Lower leg skin (tissue), 4 donors: Measurements from ENCODE around the gene G0S2. TPM values are rescaled to one million over a fixed set of nuclear protein-coding genes. Genes with fewer than 3 reads are reported as not detected.

Experiments used
- DNase-seq, 2 donors: peaks; one replicate each; pipeline ENCODE4 v3.0.0-alpha.2; 2019; ENCODE audit warnings: low spot score in 2 of 2
- H3K4me3 ChIP-seq: fragments of 200-600 bp; sonication (generic); 2 replicates; pipeline ENCODE4 v1.5.1; 2017; ENCODE audit warnings: mild to moderate bottlenecking, low read depth; ENCODE audit not compliant: poor library complexity, severe bottlenecking
- CTCF ChIP-seq, 3 donors: fragments of 450-650 bp; IDR thresholded peaks; one replicate each; pipeline ENCODE4 v1.5.1; 2016; ENCODE audit warnings: antibody characterized with exemption in 3 of 3, mild to moderate bottlenecking in 3 of 3, moderate library complexity in 2 of 3
- POLR2A ChIP-seq, 2 donors: fragments of 450-650 bp; IDR thresholded peaks; one replicate each; pipeline ENCODE4 v1.6.1; 2016 to 2017; ENCODE audit warnings: antibody characterized with exemption in 2 of 2, mild to moderate bottlenecking in 1 of 2, moderate library complexity in 1 of 2
- WGBS, 2 donors: methylation state at CpG; one replicate each; pipeline ENCODE4 v1.1.5; 2018; 5-methylcytosine and 5-hydroxymethylcytosine counted together
- intact Hi-C: fragments of 100-400 bp; cut with DNase I; formaldehyde crosslinking; loops from one replicate; pipeline ENCODE4 v1.15.0; 2023; ENCODE audit warnings: low total_unique reads
- total RNA-seq, 4 donors: library from RNA; depleted of rRNA; stranded (reverse); fragments of >200 nt; gene quantifications; one replicate each; pipeline ENCODE4 v1.1.0, GENCODE V29; 2016

The G0S2 gene
- total RNA-seq, 4 donors from 2014 or later = 4.9 to 68.7 (median 30.5) TPM

DNA sequence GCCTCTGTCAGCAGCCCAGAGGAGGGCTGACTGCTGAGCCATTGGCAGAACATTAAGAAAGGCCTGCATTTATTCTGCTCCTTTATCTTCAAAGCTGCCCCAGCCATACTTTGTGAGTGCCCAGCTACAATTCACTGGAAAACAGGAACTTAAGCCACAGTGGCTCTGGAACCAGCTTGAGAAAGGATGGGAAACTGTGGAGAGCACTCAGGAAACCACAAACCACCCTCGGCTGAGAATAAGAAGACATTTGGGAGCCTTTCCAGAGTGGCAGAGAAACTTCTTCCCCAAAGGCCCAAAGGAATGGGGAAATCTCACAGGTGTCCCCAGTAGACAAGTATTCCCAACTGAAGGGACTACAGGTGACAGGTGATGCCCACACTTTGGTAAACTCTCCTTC is 24.8 kb upstream of the G0S2 start:
- 47 to 50% methylated on average over 1 of the region's 1 CpG for WGBS, 2 donors
- H3K4me3 ChIP-seq = no peak overlapping the region
- DNase-seq = no peak
- TF ChIP-seq CTCF (IDR thresholded peaks at IDR 0.05) = no peak
- TF ChIP-seq POLR2A (IDR thresholded peaks at IDR 0.05) = no peak
- intact Hi-C loops = no loop called here

DNA sequence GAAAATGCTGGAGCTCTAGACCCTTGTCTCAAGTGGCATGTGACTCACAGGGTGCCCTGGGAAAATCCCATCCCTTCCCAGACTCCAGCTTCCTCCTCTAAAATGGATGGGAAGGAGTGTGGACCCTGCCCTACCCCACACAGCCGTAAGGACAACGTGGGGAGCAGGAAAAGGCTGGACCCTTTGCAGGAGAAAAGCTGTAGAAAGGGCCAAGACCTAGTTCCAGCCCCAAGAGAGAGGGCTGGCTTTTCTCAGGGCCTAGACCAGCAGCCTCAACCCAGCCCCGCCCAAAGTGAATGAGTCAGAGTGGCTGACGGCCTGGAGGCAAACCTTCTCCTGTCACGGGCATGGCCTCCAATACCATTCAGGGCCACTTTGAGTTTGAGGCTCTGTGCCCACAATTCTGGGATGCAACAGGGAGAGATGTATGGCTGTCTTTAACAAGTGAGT is 24.0 kb upstream of the G0S2 start:
- TF ChIP-seq POLR2A (IDR thresholded peaks at IDR 0.05) (no peak), CTCF (IDR thresholded peaks at IDR 0.05) (no peak)
- DNase-seq = peak; percentile 80 to 94
- H3K4me3 ChIP-seq = no peak overlapping the region
- intact Hi-C loops = no loop called here
- 0 to 15% methylated on average over 4 to 5 of the region's 5 CpGs for WGBS, 2 donors

DNA sequence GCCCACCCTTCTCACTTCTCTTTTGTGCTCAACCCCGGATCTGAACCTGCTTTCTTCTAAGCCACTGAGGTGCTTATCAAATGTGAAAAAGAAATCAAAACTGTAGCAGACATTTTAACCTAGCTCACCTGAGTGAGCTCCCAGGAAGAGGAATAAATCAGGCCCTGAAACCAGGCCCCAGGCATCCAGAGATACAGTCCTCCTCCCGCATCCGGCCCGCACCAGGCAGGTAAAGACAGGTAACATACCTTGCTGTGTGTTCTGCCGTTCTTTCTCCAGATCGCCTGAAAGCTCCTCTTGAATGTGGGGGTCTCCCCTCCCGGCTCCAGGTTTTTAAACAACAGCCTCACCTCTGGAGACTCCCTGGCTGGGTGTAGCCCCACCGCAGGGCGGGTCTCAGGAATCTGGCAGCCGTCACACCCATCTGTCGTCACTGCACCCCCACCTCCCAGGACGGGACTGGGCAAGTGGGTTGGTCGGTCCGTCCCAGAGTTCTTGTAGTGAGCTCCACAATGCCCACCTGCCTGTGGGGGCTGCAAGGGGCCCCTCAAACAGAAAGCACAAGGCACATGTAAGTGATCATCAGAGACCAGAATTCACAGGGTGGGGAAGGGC is 23.0 kb upstream of the G0S2 start, which contains the start of gene LAMB3:
Gene LAMB3 (minus strand): TSS at position 305 of the 615 bp plus-strand sequence. CDS start 1,481 bp downstream, outside the sequence.
- no peak within 1 kb of the TSS for H3K4me3 ChIP-seq
- intact Hi-C loops = no loop called here
- peak; percentile 68 to 90 for DNase-seq
- 50 to 62% methylated on average over 13 of the region's 14 CpGs for WGBS, 2 donors
- TF ChIP-seq CTCF (IDR thresholded peaks at IDR 0.05) (no peak), POLR2A (IDR thresholded peaks at IDR 0.05) (no peak)

- no peak overlapping the region for H3K4me3 ChIP-seq
- peak; percentile 86 to 94 for DNase-seq
- TF ChIP-seq CTCF (IDR thresholded peaks at IDR 0.05) = no peak
- no peak for TF ChIP-seq POLR2A (IDR thresholded peaks at IDR 0.05)
- intact Hi-C loops = no loop called here
- 41 to 50% methylated on average over 3 of the region's 3 CpGs for WGBS, 2 donors
Observed at GRCh38 chr1:209652873-209653401, 22.3 kb upstream of the G0S2 start.

DNA sequence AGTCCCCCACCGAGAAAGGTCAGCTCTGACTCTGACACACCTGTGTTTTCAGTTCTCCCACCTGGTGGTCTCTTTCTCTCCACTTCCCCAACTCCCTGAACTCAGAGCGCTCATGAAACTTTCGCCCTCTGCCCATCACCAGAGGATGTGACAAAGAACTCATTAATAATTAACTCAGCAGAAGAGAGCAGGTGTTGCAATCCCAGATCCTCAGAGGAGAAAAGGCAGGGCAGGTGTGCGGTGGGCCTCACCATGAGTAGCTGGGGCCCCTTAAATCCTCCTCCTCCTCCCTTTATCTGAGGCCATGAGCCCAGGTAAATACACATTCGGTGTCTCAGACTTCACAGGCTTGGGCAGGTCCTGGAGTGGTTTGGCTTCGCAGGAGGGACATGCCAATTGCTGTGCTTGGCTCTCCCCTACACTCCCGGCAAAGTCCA is 21.3 kb upstream of the G0S2 start:
- intact Hi-C loops = no loop called here
- no peak for DNase-seq
- WGBS, 2 donors = 66% methylated on average over 7 of the region's 7 CpGs
- no peak overlapping the region for H3K4me3 ChIP-seq
- no peak for TF ChIP-seq POLR2A (IDR thresholded peaks at IDR 0.05)
- TF ChIP-seq CTCF (IDR thresholded peaks at IDR 0.05) = no peak
